Trophoblast cell (in vitro differentiated cells and primary cell): ENCODE measurements around the gene CLCN3.

Experiments
- DNase-seq, 2 donors: peaks; one replicate each; pipeline ENCODE4 v3.0.0-alpha.2; 2016
- H2AFZ ChIP-seq: 2 replicates; pipeline ENCODE4 v1.6.1; 2013; ENCODE audit warnings: low read length, moderate library complexity, mild to moderate bottlenecking; ENCODE audit not compliant: insufficient read depth, poor library complexity
- H2AK5ac ChIP-seq: 2 replicates; pipeline ENCODE4 v1.6.1; 2013; ENCODE audit warnings: mild to moderate bottlenecking, low read length
- H2BK120ac ChIP-seq: 2 replicates; pipeline ENCODE4 v1.6.1; 2013; ENCODE audit warnings: low read length, mild to moderate bottlenecking, moderate library complexity; ENCODE audit not compliant: insufficient read depth, poor library complexity
- H2BK12ac ChIP-seq: 2 replicates; pipeline ENCODE4 v1.6.1; 2013; ENCODE audit warnings: mild to moderate bottlenecking, low read length, moderate library complexity
- H2BK5ac ChIP-seq: 2 replicates; pipeline ENCODE4 v1.6.1; 2013; ENCODE audit warnings: low read length, low read depth, moderate library complexity, mild to moderate bottlenecking; ENCODE audit not compliant: poor library complexity
- H3K14ac ChIP-seq: 2 replicates; pipeline ENCODE4 v1.6.1; 2013; ENCODE audit warnings: mild to moderate bottlenecking, low read length
- H3K18ac ChIP-seq: 2 replicates; pipeline ENCODE4 v1.6.1; 2013; ENCODE audit warnings: mild to moderate bottlenecking, low read length
- H3K23ac ChIP-seq: 2 replicates; pipeline ENCODE4 v1.6.1; 2013; ENCODE audit warnings: low read length
- H3K27ac ChIP-seq: 2 replicates; pipeline ENCODE4 v1.5.1; 2013; ENCODE audit warnings: low read depth, mild to moderate bottlenecking, inconsistent platforms, low read length, moderate library complexity
- H3K27me3 ChIP-seq: 2 replicates; pipeline ENCODE4 v1.6.1; 2013; ENCODE audit warnings: inconsistent platforms, mild to moderate bottlenecking, low read length, moderate library complexity; ENCODE audit not compliant: insufficient read depth
- H3K36me3 ChIP-seq, 2 experiments: 1 replicate in 1 of 2; 2 replicates in 1 of 2; pipeline ENCODE4 v1.6.1; 2013; ENCODE audit warnings: low read length in 2 of 2, mild to moderate bottlenecking in 2 of 2, moderate library complexity in 1 of 2; ENCODE audit not compliant: insufficient read depth in 2 of 2, control insufficient read depth in 1 of 2
- H3K4ac ChIP-seq: 2 replicates; pipeline ENCODE4 v1.6.1; 2013; ENCODE audit warnings: low read depth, mild to moderate bottlenecking, low read length, moderate library complexity
- H3K4me1 ChIP-seq, 2 experiments: 1 replicate in 1 of 2; 2 replicates in 1 of 2; pipeline ENCODE4 v1.6.1; 2013; ENCODE audit warnings: low read length in 2 of 2, mild to moderate bottlenecking in 2 of 2, moderate library complexity in 1 of 2; ENCODE audit not compliant: insufficient read depth in 2 of 2, control insufficient read depth in 1 of 2
- H3K4me2 ChIP-seq: 2 replicates; pipeline ENCODE4 v1.6.1; 2013; ENCODE audit warnings: inconsistent platforms, mild to moderate bottlenecking, low read length, moderate library complexity
- H3K4me3 ChIP-seq: 2 replicates; pipeline ENCODE4 v1.5.1; 2013; ENCODE audit warnings: mild to moderate bottlenecking, low read depth, low read length, inconsistent platforms
- H3K79me1 ChIP-seq: one replicate; pipeline ENCODE4 v1.6.1; 2013; ENCODE audit warnings: low read length
- H3K79me2 ChIP-seq: 2 replicates; pipeline ENCODE4 v1.6.1; 2013; ENCODE audit warnings: low read length, mild to moderate bottlenecking; ENCODE audit not compliant: control insufficient read depth, insufficient read depth, poor library complexity
- H3K9ac ChIP-seq: 2 replicates; pipeline ENCODE4 v1.6.1; 2013; ENCODE audit warnings: mild to moderate bottlenecking, low read length
- H3K9me3 ChIP-seq: 2 replicates; pipeline ENCODE4 v1.6.1; 2013; ENCODE audit warnings: low read depth, mild to moderate bottlenecking, control low read depth, inconsistent platforms, low read length; ENCODE audit not compliant: insufficient read depth
- H4K12ac ChIP-seq: 2 replicates; pipeline ENCODE4 v1.6.1; 2013; ENCODE audit warnings: low read depth, mild to moderate bottlenecking, low read length, moderate library complexity
- H4K8ac ChIP-seq: 2 replicates; pipeline ENCODE4 v1.6.1; 2013; ENCODE audit warnings: low read depth, mild to moderate bottlenecking, low read length, moderate library complexity
- H4K91ac ChIP-seq: one replicate; pipeline ENCODE4 v1.6.1; 2013; ENCODE audit warnings: low read depth, mild to moderate bottlenecking, low read length, moderate library complexity
- WGBS: extraction: QIAGEN DNeasy Blood & Tissue Kit; methylation state at CpG from one replicate; pipeline ENCODE4 v1.1.7; 2013; ENCODE audit warnings: missing lambda C conversion rate; ENCODE audit not compliant: insufficient read length, insufficient coverage; ENCODE audit errors: extremely low coverage; 5-methylcytosine and 5-hydroxymethylcytosine counted together

CLCN3 gene

GRCh38 chr4:169582203-169582602 lies 38.2 kb upstream of the CLCN3 start:
- DNase-seq: no peak
- Histone ChIP-seq H3K4ac (no peak overlapping the region), H3K27ac (no peak overlapping the region), H2AK5ac (no peak overlapping the region), H3K9me3 (no peaks in the 10 kb centered on the region), H3K36me3 (peaks cover 1% of the 10 kb centered on the region in 2 experiments), H3K4me3 (no peak overlapping the region), H3K27me3 (no peaks in the 10 kb centered on the region), H4K12ac (no peak overlapping the region), H3K79me1 (no peaks in the 10 kb centered on the region), H3K23ac (no peak overlapping the region), H3K4me1 (no peaks in the 10 kb centered on the region), H3K79me2 (no peaks in the 10 kb centered on the region), H2BK5ac (no peak overlapping the region), H3K4me2 (no peak overlapping the region), H4K91ac (no peak overlapping the region), H2BK12ac (no peak overlapping the region), H2BK120ac (no peak overlapping the region), H3K18ac (no peak overlapping the region), H3K9ac (no peak overlapping the region), H4K8ac (no peak overlapping the region), H2AFZ (no peak overlapping the region), H3K14ac (no peak overlapping the region)
- no CpG with 5 or more reads among the region's 2 CpGs for WGBS

GRCh38 chr4:169582706-169583105 lies 37.7 kb upstream of the CLCN3 start:
- H2AK5ac ChIP-seq: no peak overlapping the region
- DNase-seq: no peak
- H3K14ac ChIP-seq: no peak overlapping the region
- no peak overlapping the region for H3K23ac ChIP-seq
- no peak overlapping the region for H3K4me3 ChIP-seq
- no peak overlapping the region for H3K18ac ChIP-seq
- H2AFZ ChIP-seq: no peak overlapping the region
- H3K36me3 ChIP-seq: peaks cover 1% of the 10 kb centered on the region in 2 experiments
- no peak overlapping the region for H4K91ac ChIP-seq
- H2BK5ac ChIP-seq: no peak overlapping the region
- no peak overlapping the region for H4K8ac ChIP-seq
- WGBS: no CpG with 5 or more reads among the region's 3 CpGs
- H3K9ac ChIP-seq: no peak overlapping the region
- H3K27ac ChIP-seq: no peak overlapping the region
- H3K27me3 ChIP-seq: no peaks in the 10 kb centered on the region
- H3K79me2 ChIP-seq: no peaks in the 10 kb centered on the region
- H3K4ac ChIP-seq: no peak overlapping the region
- no peak overlapping the region for H3K4me2 ChIP-seq
- no peaks in the 10 kb centered on the region for H3K79me1 ChIP-seq
- no peaks in the 10 kb centered on the region for H3K9me3 ChIP-seq
- H2BK120ac ChIP-seq: no peak overlapping the region
- H4K12ac ChIP-seq: no peak overlapping the region
- H2BK12ac ChIP-seq: no peak overlapping the region
- no peaks in the 10 kb centered on the region for H3K4me1 ChIP-seq

GRCh38 chr4:169583563-169583962 lies 36.8 kb upstream of the CLCN3 start:
- Histone ChIP-seq H3K14ac (no peak overlapping the region), H3K9me3 (no peaks in the 10 kb centered on the region), H3K79me2 (no peaks in the 10 kb centered on the region), H3K36me3 (peaks cover 1% of the 10 kb centered on the region in 2 experiments), H2BK12ac (no peak overlapping the region), H3K18ac (no peak overlapping the region), H4K12ac (no peak overlapping the region), H3K79me1 (no peaks in the 10 kb centered on the region), H3K27ac (no peak overlapping the region), H4K8ac (no peak overlapping the region), H3K4me3 (no peak overlapping the region), H2BK5ac (no peak overlapping the region), H3K4me1 (no peaks in the 10 kb centered on the region), H2AK5ac (no peak overlapping the region), H2AFZ (no peak overlapping the region), H4K91ac (no peak overlapping the region), H3K4ac (no peak overlapping the region), H3K23ac (no peak overlapping the region), H3K4me2 (no peak overlapping the region), H3K9ac (no peak overlapping the region), H2BK120ac (no peak overlapping the region), H3K27me3 (no peaks in the 10 kb centered on the region)
- no peak for DNase-seq
- WGBS: no CpG with 5 or more reads among the region's 2 CpGs

- no peak overlapping the region for H3K4ac ChIP-seq
- H4K8ac ChIP-seq: no peak overlapping the region
- H3K9ac ChIP-seq: no peak overlapping the region
- no peak overlapping the region for H4K91ac ChIP-seq
- H2BK120ac ChIP-seq: no peak overlapping the region
- H3K79me1 ChIP-seq: no peaks in the 10 kb centered on the region
- H3K79me2 ChIP-seq: no peaks in the 10 kb centered on the region
- H3K4me2 ChIP-seq: no peak overlapping the region
- H2AK5ac ChIP-seq: no peak overlapping the region
- no peak overlapping the region for H2BK5ac ChIP-seq
- no peak overlapping the region for H2AFZ ChIP-seq
- peaks cover 0 to 5% of the 10 kb centered on the region in 2 experiments for H3K36me3 ChIP-seq
- no peak overlapping the region for H3K4me3 ChIP-seq
- H3K27ac ChIP-seq: no peak overlapping the region
- no peak overlapping the region for H3K18ac ChIP-seq
- H2BK12ac ChIP-seq: no peak overlapping the region
- no peak overlapping the region for H3K23ac ChIP-seq
- no peak overlapping the region for H3K14ac ChIP-seq
- no peak overlapping the region for H4K12ac ChIP-seq
- no peak for DNase-seq
- no peaks in the 10 kb centered on the region for H3K27me3 ChIP-seq
- H3K9me3 ChIP-seq: no peaks in the 10 kb centered on the region
- no CpG with 5 or more reads among the region's 1 CpG for WGBS
- no peaks in the 10 kb centered on the region for H3K4me1 ChIP-seq
Observed at GRCh38 chr4:169593050-169593560, 27.3 kb upstream of the CLCN3 start.
